CD4-positive, alpha-beta T cell (primary cell): ENCODE data around the gene MDM4. TPM values are rescaled to one million over a fixed set of nuclear protein-coding genes. Genes with fewer than 3 reads are reported as not detected.

Source experiments
- ATAC-seq: fragments of 200-7000 bp; cut with Tn5 transposase; one replicate; pipeline ENCODE4 v1.10.0; 2022; ENCODE audit warnings: mild to moderate bottlenecking; ENCODE audit not compliant: poor library complexity
- CTCF ChIA-PET: fragments of 350-600 bp; sonication (Branson Sonifier 250); formaldehyde crosslinking; loops from one replicate; lab custom pipeline; 2021; ENCODE audit warnings: antibody characterized with exemption, inconsistent platforms; lab: Charles Lee
- POLR2A ChIA-PET: fragments of 350-600 bp; sonication (Branson Sonifier 250); formaldehyde crosslinking; loops from one replicate; lab custom pipeline; 2021; ENCODE audit warnings: antibody characterized with exemption, inconsistent platforms; lab: Charles Lee
- DNase-seq, 14 experiments: peaks; one replicate each; pipeline ENCODE4 v3.0.0-alpha.2; 2013 to 2020; ENCODE audit warnings: mixed read lengths in 2 of 14
- H3K27ac ChIP-seq, 2 donors: one replicate each; pipeline versions ENCODE4 v1.5.1 to v1.7.0; 2013; ENCODE audit warnings: low read length in 2 of 2, low read depth in 1 of 2, mild to moderate bottlenecking in 1 of 2
- H3K27me3 ChIP-seq, 2 experiments: 1 replicate in 1 of 2; 2 replicates in 1 of 2; pipeline versions ENCODE4 v1.6.1 to v1.7.0; 2013; ENCODE audit warnings: low read length in 2 of 2, control low read depth in 1 of 2, mild to moderate bottlenecking in 1 of 2, moderate library complexity in 1 of 2; ENCODE audit not compliant: insufficient read depth in 2 of 2, control insufficient read depth in 1 of 2
- H3K36me3 ChIP-seq: one replicate; pipeline ENCODE4 v1.6.1; 2013; ENCODE audit warnings: low read length, control low read depth; ENCODE audit not compliant: insufficient read depth
- H3K4me1 ChIP-seq: one replicate; pipeline ENCODE4 v1.6.1; 2013; ENCODE audit warnings: low read length, control low read depth; ENCODE audit not compliant: insufficient read depth
- H3K4me3 ChIP-seq: one replicate; pipeline ENCODE4 v1.5.1; 2013; ENCODE audit warnings: mild to moderate bottlenecking, low read length, moderate library complexity
- H3K9me3 ChIP-seq, 2 experiments: 1 replicate in 1 of 2; 2 replicates in 1 of 2; pipeline versions ENCODE4 v1.6.1 to v1.7.0; 2013; ENCODE audit warnings: low read length in 2 of 2, mild to moderate bottlenecking in 2 of 2, control low read depth in 1 of 2, moderate library complexity in 1 of 2; ENCODE audit not compliant: control insufficient read depth in 1 of 2, insufficient read depth in 1 of 2
- H3K27ac Mint-ChIP-seq: one replicate; pipeline ENCODE4 v1.8.0; 2020; ENCODE audit warnings: mixed read lengths
- H3K27me3 Mint-ChIP-seq: one replicate; pipeline ENCODE4 v1.8.0; 2021; ENCODE audit warnings: mixed read lengths
- H3K36me3 Mint-ChIP-seq: one replicate; pipeline ENCODE4 v1.8.0; 2021; ENCODE audit warnings: low read depth, mixed read lengths
- H3K4me1 Mint-ChIP-seq: one replicate; pipeline ENCODE4 v1.8.0; 2021; ENCODE audit warnings: low read depth, mixed read lengths
- H3K4me3 Mint-ChIP-seq: one replicate; pipeline ENCODE4 v1.8.0; 2020; ENCODE audit warnings: mild to moderate bottlenecking, mixed read lengths
- H3K9me3 Mint-ChIP-seq: one replicate; pipeline ENCODE4 v1.8.0; 2020; ENCODE audit warnings: mixed read lengths
- intact Hi-C, 2 experiments: fragments of 100-400 bp; cut with DNase I in 1 of 2; cut with micrococcal nuclease in 1 of 2; formaldehyde crosslinking; loops; one replicate each; pipeline versions ENCODE4 v1.15.1 to v1.9.0; 2023 to 2025; cut with DNase I, micrococcal nuclease
- total RNA-seq, 174 experiments: library from RNA in 2 of 174; stranded (reverse) in 2 of 174; gene quantifications; one replicate each; pipeline ENCODE4 v1.2.3 and lab custom pipeline; 2021 to 2026
- TF ChIP-seq, protein P1 (sequence below): fragments of 200-600 bp; IDR thresholded peaks from one replicate; pipeline ENCODE4 v1.8.0; 2022; ENCODE audit warnings: antibody characterized with exemption, mild to moderate bottlenecking

MDM4 gene
- total RNA-seq, 2 experiments from 2014 or later, result 260 to 266 TPM

DNA sequence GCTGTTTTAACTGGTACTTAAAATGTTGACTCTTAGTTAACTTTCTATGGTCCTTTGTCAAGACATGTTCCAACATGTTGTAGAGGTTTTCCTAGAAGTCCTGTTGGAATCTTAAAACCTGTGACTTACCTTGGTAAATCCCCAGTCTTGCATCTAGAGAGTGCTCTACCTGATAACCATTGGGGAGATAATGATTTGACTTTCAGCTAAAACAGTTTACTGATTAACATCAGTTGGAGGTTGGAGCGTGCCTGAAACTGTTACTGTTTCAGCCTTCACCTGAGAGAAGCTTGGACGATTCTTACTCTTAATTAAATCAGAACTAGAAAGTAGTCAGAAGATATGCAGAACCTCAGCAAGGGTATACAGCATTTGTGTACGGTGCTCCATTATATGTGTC, 8.8 kb downstream of the MDM4 start:
- DNase-seq (no peak), ATAC-seq (no peak)
- Mint-ChIP-seq H3K27ac (peak overlapping the region; percentile 82), H3K36me3 (peaks cover 82% of the 10 kb centered on the region), H3K9me3 (peaks cover 2% of the 10 kb centered on the region), H3K27me3 (no peaks in the 10 kb centered on the region), H3K4me1 (peaks cover 58% of the 10 kb centered on the region), H3K4me3 (peak overlapping the region; percentile 7)
- POLR2A ChIA-PET, result interaction anchor here (1.3 to 5.8 kb wide), 3 partner anchors 8 to 19 kb away, joined by 4 to 50 read pairs (median 41); partner anchors contain the start of gene MDM4
- intact Hi-C loops, result loop anchor here (2.0 to 5.0 kb wide), 2 partner anchors 18 to 37 kb away; no protein-coding TSS in a partner anchor
- no peaks in the 10 kb centered on the region for H3K27me3 ChIP-seq
- TF ChIP-seq, protein P1, sequence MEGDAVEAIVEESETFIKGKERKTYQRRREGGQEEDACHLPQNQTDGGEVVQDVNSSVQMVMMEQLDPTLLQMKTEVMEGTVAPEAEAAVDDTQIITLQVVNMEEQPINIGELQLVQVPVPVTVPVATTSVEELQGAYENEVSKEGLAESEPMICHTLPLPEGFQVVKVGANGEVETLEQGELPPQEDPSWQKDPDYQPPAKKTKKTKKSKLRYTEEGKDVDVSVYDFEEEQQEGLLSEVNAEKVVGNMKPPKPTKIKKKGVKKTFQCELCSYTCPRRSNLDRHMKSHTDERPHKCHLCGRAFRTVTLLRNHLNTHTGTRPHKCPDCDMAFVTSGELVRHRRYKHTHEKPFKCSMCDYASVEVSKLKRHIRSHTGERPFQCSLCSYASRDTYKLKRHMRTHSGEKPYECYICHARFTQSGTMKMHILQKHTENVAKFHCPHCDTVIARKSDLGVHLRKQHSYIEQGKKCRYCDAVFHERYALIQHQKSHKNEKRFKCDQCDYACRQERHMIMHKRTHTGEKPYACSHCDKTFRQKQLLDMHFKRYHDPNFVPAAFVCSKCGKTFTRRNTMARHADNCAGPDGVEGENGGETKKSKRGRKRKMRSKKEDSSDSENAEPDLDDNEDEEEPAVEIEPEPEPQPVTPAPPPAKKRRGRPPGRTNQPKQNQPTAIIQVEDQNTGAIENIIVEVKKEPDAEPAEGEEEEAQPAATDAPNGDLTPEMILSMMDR, result no peak
- no peak overlapping the region for H3K27ac ChIP-seq
- no peak overlapping the region for H3K4me3 ChIP-seq
- CTCF ChIA-PET, result interaction anchor here (1.0 to 2.2 kb wide), 5 partner anchors 20 to 79 kb away, joined by 3 to 7 read pairs (median 6); no protein-coding TSS in a partner anchor
- peaks cover 0 to 4% of the 10 kb centered on the region in 2 experiments for H3K9me3 ChIP-seq
- peaks cover 63% of the 10 kb centered on the region for H3K36me3 ChIP-seq
- H3K4me1 ChIP-seq, result peaks cover 50% of the 10 kb centered on the region

DNA sequence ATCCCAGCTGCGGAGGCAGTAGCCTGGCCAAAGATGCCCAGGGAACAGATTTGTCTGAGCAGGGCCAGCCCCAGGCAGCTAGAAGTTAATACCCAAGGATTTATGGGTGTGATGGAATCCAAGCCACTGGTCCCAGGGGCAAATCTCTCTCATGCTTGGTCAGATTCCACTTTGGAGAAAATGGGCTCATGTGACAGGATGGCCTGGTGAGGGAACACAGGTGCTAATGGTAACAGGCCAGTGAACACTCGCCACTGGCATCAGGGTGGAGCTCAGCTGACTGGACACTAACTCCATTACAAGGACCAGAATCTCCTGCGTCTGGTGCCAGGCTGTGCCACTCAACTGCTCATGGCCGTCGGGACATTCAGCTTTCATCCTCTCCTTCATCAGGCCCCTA, 12.0 kb downstream of the MDM4 start:
- DNase-seq (no peak), ATAC-seq (no peak)
- TF ChIP-seq, protein P1, result no peak
- Histone ChIP-seq H3K9me3 (peaks cover 0 to 4% of the 10 kb centered on the region in 2 experiments), H3K36me3 (peaks cover 96% of the 10 kb centered on the region), H3K4me1 (peaks cover 24% of the 10 kb centered on the region), H3K27me3 (no peaks in the 10 kb centered on the region), H3K4me3 (no peak overlapping the region), H3K27ac (no peak overlapping the region)
- intact Hi-C loops, result no loop called here
- Mint-ChIP-seq H3K4me1 (peaks cover 56% of the 10 kb centered on the region), H3K4me3 (no peak overlapping the region), H3K9me3 (peaks cover 2% of the 10 kb centered on the region), H3K27me3 (no peaks in the 10 kb centered on the region), H3K36me3 (peaks cover 94% of the 10 kb centered on the region), H3K27ac (peak overlapping the region; percentile 17)
- ChIA-PET CTCF (interaction anchor here (0.9 to 2.7 kb wide), 3 partner anchors 15 to 37 kb away, joined by 3 to 12 read pairs (median 4); no protein-coding TSS in a partner anchor), POLR2A (interaction anchor here (0.7 to 5.8 kb wide), 4 partner anchors 11 to 34 kb away, joined by 3 to 41 read pairs (median 4); partner anchors contain the start of genes MDM4 and PIK3C2B)

DNA sequence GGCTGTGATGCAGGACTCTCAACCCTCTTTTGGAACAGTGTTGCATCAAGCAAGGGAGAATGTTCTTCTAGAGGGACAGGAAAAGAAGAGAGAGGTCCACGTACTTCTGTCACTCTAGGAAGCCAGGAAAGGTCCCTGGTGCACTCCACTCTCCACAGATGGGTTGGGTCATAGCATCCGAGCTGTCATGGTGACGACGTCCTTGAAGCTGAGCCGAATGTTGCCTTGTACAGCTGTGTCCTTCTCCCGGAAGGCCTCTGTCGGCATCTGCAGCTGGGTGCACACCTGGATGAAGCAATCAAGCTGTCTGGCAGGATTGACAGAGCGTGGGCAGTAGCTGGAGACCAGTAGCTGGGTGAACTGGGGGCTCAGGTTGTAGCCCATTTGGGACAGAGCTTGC, 12.5 kb downstream of the MDM4 start:
- ChIA-PET POLR2A (interaction anchor here (0.7 to 5.8 kb wide), 4 partner anchors 11 to 34 kb away, joined by 3 to 41 read pairs (median 4); partner anchors contain the start of genes MDM4 and PIK3C2B), CTCF (interaction anchor here (1.2 kb wide), 1 partner anchor 22 kb away, joined by 7 read pairs; no protein-coding TSS in a partner anchor)
- Histone ChIP-seq H3K27ac (no peak overlapping the region), H3K4me3 (no peak overlapping the region), H3K4me1 (peaks cover 23% of the 10 kb centered on the region), H3K36me3 (peaks cover 96% of the 10 kb centered on the region), H3K9me3 (peaks cover 0 to 4% of the 10 kb centered on the region in 2 experiments), H3K27me3 (no peaks in the 10 kb centered on the region)
- no peak for ATAC-seq
- intact Hi-C loops, result no loop called here
- H3K27ac Mint-ChIP-seq, result peak overlapping the region; percentile 17
- H3K4me1 Mint-ChIP-seq, result peaks cover 53% of the 10 kb centered on the region
- TF ChIP-seq, protein P1, result no peak
- H3K4me3 Mint-ChIP-seq, result no peak overlapping the region
- H3K36me3 Mint-ChIP-seq, result peaks cover 95% of the 10 kb centered on the region
- no peaks in the 10 kb centered on the region for H3K27me3 Mint-ChIP-seq
- no peak for DNase-seq
- peaks cover 2% of the 10 kb centered on the region for H3K9me3 Mint-ChIP-seq
